HEK293T (cell line): Measurements from ENCODE around the gene ARNT2.

ENCODE experiments used
- CTCF ChIA-PET: fragments of 350-600 bp; formaldehyde crosslinking; extraction: SDS; loops from one replicate; lab custom pipeline; 2021; ENCODE audit warnings: antibody characterized with exemption, inconsistent platforms; lab: Yijun Ruan, JAX
- POLR2A ChIA-PET: fragments of 350-600 bp; formaldehyde crosslinking; extraction: SDS; loops from one replicate; lab custom pipeline; 2020; ENCODE audit warnings: antibody characterized with exemption, inconsistent platforms; lab: Yijun Ruan, JAX
- DNase-seq: peaks from one replicate; pipeline ENCODE4 v3.0.0; 2012; ENCODE audit warnings: mixed read lengths; ENCODE audit errors: extremely low spot score
- ARNT ChIP-seq: fragments of 450-650 bp; IDR thresholded peaks from 2 replicates; pipeline ENCODE4 v1.6.1; 2017; ENCODE audit warnings: mild to moderate bottlenecking
- BHLHE40 ChIP-seq: fragments of 450-650 bp; IDR thresholded peaks from 2 replicates; pipeline ENCODE4 v1.6.1; 2016; ENCODE audit warnings: mild to moderate bottlenecking, moderate library complexity, borderline replicate concordance
- CTBP1 ChIP-seq: fragments of 450-650 bp; IDR thresholded peaks from 2 replicates; pipeline ENCODE4 v1.6.1; 2016; ENCODE audit warnings: borderline replicate concordance
- ELF4 ChIP-seq: fragments of 450-650 bp; IDR thresholded peaks from 2 replicates; pipeline ENCODE4 v1.6.1; 2017; ENCODE audit warnings: antibody characterized with exemption
- FOXA1 ChIP-seq: fragments of 450-650 bp; IDR thresholded peaks from 2 replicates; pipeline ENCODE4 v1.6.1; 2016; ENCODE audit warnings: mild to moderate bottlenecking
- FOXK2 ChIP-seq: fragments of 450-650 bp; IDR thresholded peaks from 2 replicates; pipeline ENCODE4 v1.6.1; 2016; ENCODE audit warnings: mild to moderate bottlenecking
- FOXM1 ChIP-seq: fragments of 450-650 bp; IDR thresholded peaks from 2 replicates; pipeline ENCODE4 v1.6.1; 2017; ENCODE audit warnings: mild to moderate bottlenecking, borderline replicate concordance
- HDGF ChIP-seq: fragments of 450-650 bp; IDR thresholded peaks from 2 replicates; pipeline ENCODE4 v1.6.1; 2017; ENCODE audit warnings: antibody characterized with exemption, borderline replicate concordance
- L3MBTL2 ChIP-seq: fragments of 450-650 bp; conservative IDR thresholded peaks from 2 replicates; pipeline ENCODE4 v1.6.1; 2016; ENCODE audit warnings: mild to moderate bottlenecking
- LEF1 ChIP-seq: fragments of 450-650 bp; IDR thresholded peaks from 2 replicates; pipeline ENCODE4 v1.6.1; 2017; ENCODE audit warnings: mild to moderate bottlenecking, borderline replicate concordance
- NFRKB ChIP-seq: fragments of 450-650 bp; IDR thresholded peaks from 2 replicates; pipeline ENCODE4 v1.6.1; 2016; ENCODE audit warnings: mild to moderate bottlenecking, moderate library complexity
- SP1 ChIP-seq: fragments of 450-650 bp; IDR thresholded peaks from 2 replicates; pipeline ENCODE4 v1.6.1; 2017
- SUZ12 ChIP-seq: fragments of 450-650 bp; IDR thresholded peaks from 2 replicates; pipeline ENCODE4 v1.6.1; 2016; ENCODE audit warnings: mild to moderate bottlenecking
- TARDBP ChIP-seq: fragments of 450-650 bp; IDR thresholded peaks from 2 replicates; pipeline ENCODE4 v1.6.1; 2016
- ZNF384 ChIP-seq: fragments of 450-650 bp; IDR thresholded peaks from 2 replicates; pipeline ENCODE4 v1.6.1; 2016
- TF ChIP-seq, protein P1 (sequence below): fragments of 450-650 bp; IDR thresholded peaks from 2 replicates; pipeline ENCODE4 v1.6.1; 2016

The ARNT2 gene

DNA sequence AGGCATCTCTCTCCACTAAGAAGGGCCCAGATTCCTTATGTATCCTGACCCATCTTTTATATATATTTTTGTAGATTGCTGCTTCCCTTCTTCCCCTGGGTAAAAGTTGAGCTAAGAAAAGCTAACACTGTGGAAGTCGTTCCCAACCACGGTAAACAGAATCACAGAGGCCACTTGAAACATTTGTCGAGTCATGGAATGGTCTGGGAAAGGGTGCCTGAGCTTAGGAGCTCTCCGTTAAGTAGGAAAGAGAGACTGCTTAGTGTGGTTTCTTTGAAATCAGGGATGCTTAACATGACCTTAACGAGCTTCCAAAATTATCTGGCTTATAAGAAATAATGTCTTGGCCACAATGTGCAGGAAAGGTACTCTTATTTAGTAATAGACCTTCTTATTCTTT lies 45.6 kb downstream of the ARNT2 start:
- ChIA-PET CTCF (interaction anchor here (1.5 kb wide), 1 partner anchor 816 kb away, joined by 4 read pairs; no protein-coding TSS in a partner anchor), POLR2A (no interaction called here)
- no peak for TF ChIP-seq FOXK2
- TF ChIP-seq FOXA1: no peak
- no peak for TF ChIP-seq ELF4
- no peak for TF ChIP-seq FOXM1
- no peak for TF ChIP-seq CTBP1
- TF ChIP-seq HDGF: no peak
- TF ChIP-seq NFRKB: no peak
- TF ChIP-seq BHLHE40: no peak
- TF ChIP-seq ARNT: no peak
- no peak for TF ChIP-seq L3MBTL2
- no peak for TF ChIP-seq TARDBP
- no peak for TF ChIP-seq ZNF384
- TF ChIP-seq SUZ12: no peak
- no peak for TF ChIP-seq LEF1
- no peak for DNase-seq

DNA sequence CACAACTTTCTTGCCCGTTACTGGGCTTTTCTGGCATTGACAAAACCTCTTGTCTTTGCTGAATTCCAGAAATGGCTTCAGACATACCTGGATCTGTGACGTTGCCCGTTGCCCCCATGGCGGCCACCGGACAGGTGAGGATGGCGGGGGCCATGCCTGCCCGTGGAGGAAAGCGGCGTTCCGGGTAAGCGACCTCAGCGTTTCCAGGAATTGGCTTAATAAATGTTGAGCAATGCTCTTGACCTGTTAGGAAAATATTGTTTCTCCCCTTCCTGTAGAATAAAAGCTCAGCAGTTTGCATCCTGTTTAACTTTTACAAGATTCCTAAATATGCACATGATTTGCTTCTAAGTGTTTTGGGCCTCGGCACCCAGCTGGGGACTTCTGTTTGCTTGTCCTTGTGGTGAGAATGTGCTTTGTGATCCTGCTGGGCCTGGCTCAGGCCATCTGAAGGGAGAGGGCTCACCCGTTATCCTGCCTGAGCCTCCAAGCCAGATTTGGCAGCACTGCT lies 46.7 kb downstream of the ARNT2 start:
- CTCF ChIA-PET: interaction anchor here (1.5 kb wide), 1 partner anchor 328 kb away, joined by 4 read pairs; the partner anchor contains the start of gene CEMIP
- POLR2A ChIA-PET: no interaction called here
- TF ChIP-seq SUZ12 (no peak), LEF1 (no peak), ARNT (no peak), FOXA1 (no peak), FOXM1 (no peak), CTBP1 (no peak), ZNF384 (no peak), BHLHE40 (no peak)
- no peak for DNase-seq

- CTCF ChIA-PET: interaction anchor here (1.5 kb wide), 1 partner anchor 327 kb away, joined by 4 read pairs; the partner anchor contains the start of gene CEMIP
- POLR2A ChIA-PET: no interaction called here
Measured at GRCh38 chr15:80452166-80452565, 48.0 kb downstream of the ARNT2 start.

GRCh38 chr15:80455051-80455648 lies 51.0 kb downstream of the ARNT2 start:
- ChIA-PET POLR2A (no interaction called here), CTCF (interaction anchor here (1.3 to 4.1 kb wide), 4 partner anchors 17 to 811 kb away, joined by 3 to 21 read pairs (median 5); no protein-coding TSS in a partner anchor)

More at GRCh38 chr15:80452166-80452565, 48.0 kb downstream of the ARNT2 start:
- TF ChIP-seq NFRKB (no peak), CTBP1 (no peak), ARNT (no peak), ELF4 (no peak), TARDBP (no peak)
- TF ChIP-seq, protein P1, sequence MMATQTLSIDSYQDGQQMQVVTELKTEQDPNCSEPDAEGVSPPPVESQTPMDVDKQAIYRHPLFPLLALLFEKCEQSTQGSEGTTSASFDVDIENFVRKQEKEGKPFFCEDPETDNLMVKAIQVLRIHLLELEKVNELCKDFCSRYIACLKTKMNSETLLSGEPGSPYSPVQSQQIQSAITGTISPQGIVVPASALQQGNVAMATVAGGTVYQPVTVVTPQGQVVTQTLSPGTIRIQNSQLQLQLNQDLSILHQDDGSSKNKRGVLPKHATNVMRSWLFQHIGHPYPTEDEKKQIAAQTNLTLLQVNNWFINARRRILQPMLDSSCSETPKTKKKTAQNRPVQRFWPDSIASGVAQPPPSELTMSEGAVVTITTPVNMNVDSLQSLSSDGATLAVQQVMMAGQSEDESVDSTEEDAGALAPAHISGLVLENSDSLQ: no peak
- DNase-seq: no peak

DNA sequence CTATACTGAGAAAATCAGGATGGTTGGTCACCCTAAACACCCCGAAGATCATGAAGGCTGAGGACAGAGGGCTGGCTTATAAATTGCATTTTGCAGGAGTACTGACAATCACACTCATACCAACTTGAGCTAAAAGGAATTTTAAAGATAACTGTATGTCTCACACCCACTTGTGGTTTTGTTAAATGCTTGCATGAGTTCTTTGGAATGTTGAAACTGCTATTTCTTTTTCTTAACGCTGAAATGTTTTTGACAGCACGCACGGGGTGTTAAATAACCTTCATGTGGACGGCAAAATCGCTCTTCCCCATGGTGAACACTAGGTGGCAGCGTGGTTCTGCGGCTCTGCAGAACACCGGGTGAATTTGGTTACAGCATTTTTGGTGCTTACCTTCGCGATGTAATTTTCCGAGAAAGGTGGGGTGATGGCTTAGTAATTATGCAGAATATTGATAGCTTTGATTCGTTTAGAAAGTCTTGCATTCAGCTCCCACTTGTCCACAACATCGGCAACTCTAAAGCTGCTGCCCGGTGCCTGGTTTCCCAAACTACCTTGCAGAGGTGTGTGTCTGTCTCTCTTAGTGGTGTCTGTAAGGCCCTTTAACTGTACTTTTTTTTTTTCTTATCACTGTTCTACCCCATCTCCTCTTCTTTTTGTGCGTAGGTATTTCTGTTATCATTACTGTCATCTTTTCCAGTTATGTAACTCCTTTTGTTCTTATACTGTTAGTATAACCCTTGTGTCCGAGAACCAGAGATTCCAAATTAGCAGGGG lies 51.7 kb downstream of the ARNT2 start:
- no peak for TF ChIP-seq FOXK2
- no peak for TF ChIP-seq L3MBTL2
- no peak for TF ChIP-seq CTBP1
- TF ChIP-seq, protein P1: no peak
- TF ChIP-seq ARNT: no peak
- no peak for TF ChIP-seq ELF4
- TF ChIP-seq SUZ12: no peak
- no peak for TF ChIP-seq LEF1
- TF ChIP-seq TARDBP: no peak
- no peak for TF ChIP-seq NFRKB
- TF ChIP-seq ZNF384: no peak
- TF ChIP-seq BHLHE40: no peak
- TF ChIP-seq FOXM1: no peak
- CTCF ChIA-PET: interaction anchor here (0.6 to 4.1 kb wide), 8 partner anchors 16 to 811 kb away, joined by 3 to 21 read pairs (median 4); no protein-coding TSS in a partner anchor
- DNase-seq: peak; percentile 79
- POLR2A ChIA-PET: no interaction called here

More at GRCh38 chr15:80455051-80455648, 51.0 kb downstream of the ARNT2 start:
- DNase-seq: no peak
- TF ChIP-seq ELF4: no peak
- no peak for TF ChIP-seq FOXM1
- no peak for TF ChIP-seq LEF1
- no peak for TF ChIP-seq FOXA1
- no peak for TF ChIP-seq NFRKB
- no peak for TF ChIP-seq FOXK2
- TF ChIP-seq ARNT: no peak
- TF ChIP-seq, protein P1: no peak
- TF ChIP-seq BHLHE40: no peak
- TF ChIP-seq SP1: no peak
- TF ChIP-seq ZNF384: no peak
- no peak for TF ChIP-seq L3MBTL2
- TF ChIP-seq CTBP1: no peak
- no peak for TF ChIP-seq HDGF
- TF ChIP-seq SUZ12: no peak
- no peak for TF ChIP-seq TARDBP
